ENCODE data around the gene CELSR2.
A peak's percentile ranks its signal among the peaks of the same experiment; 100 is the strongest.

Gene CELSR2

GRCh38 chr1:109252893-109253802 is 3.8 kb downstream of the CELSR2 start:
- DNase-seq: peak; percentile 94

- no peak for DNase-seq
Measured at GRCh38 chr1:109253803-109254620, 4.7 kb downstream of the CELSR2 start.

GRCh38 chr1:109254621-109255096 is 5.3 kb downstream of the CELSR2 start:
- no peak for DNase-seq

- DNase-seq: peak; percentile 31
Measured at GRCh38 chr1:109255097-109255651, 5.8 kb downstream of the CELSR2 start.

- no peak for DNase-seq
Measured at GRCh38 chr1:109255678-109256077, 6.3 kb downstream of the CELSR2 start.

GRCh38 chr1:109256085-109256484 is 6.7 kb downstream of the CELSR2 start:
- DNase-seq: no peak

- no peak for DNase-seq
Measured at GRCh38 chr1:109256971-109257681, 7.8 kb downstream of the CELSR2 start.

- DNase-seq: no peak
Measured at GRCh38 chr1:109257682-109258421, 8.5 kb downstream of the CELSR2 start.

GRCh38 chr1:109258481-109259466 is 9.4 kb downstream of the CELSR2 start:
- DNase-seq: no peak

- no peak for DNase-seq
Measured at GRCh38 chr1:109259674-109260557, 10.6 kb downstream of the CELSR2 start.

- no peak for DNase-seq
Measured at GRCh38 chr1:109261006-109261405, 11.7 kb downstream of the CELSR2 start.

GRCh38 chr1:109261578-109261977 is 12.2 kb downstream of the CELSR2 start:
- DNase-seq: no peak

GRCh38 chr1:109262231-109263055 is 13.1 kb downstream of the CELSR2 start:
- DNase-seq: no peak

- DNase-seq: no peak
Measured at GRCh38 chr1:109263234-109263596, 13.9 kb downstream of the CELSR2 start.

GRCh38 chr1:109263597-109264378 is 14.4 kb downstream of the CELSR2 start:
- no peak for DNase-seq

- no peak for DNase-seq
Measured at GRCh38 chr1:109264379-109264755, 15.0 kb downstream of the CELSR2 start.

GRCh38 chr1:109265016-109265415 is 15.7 kb downstream of the CELSR2 start:
- no peak for DNase-seq

- no peak for DNase-seq
Measured at GRCh38 chr1:109265741-109266330, 16.5 kb downstream of the CELSR2 start.

Measured in NCI-H446 treated with DMSO at 0.1 percent for 48 hours (cell line).